ENCODE data around the gene CNGA4.

DNA sequence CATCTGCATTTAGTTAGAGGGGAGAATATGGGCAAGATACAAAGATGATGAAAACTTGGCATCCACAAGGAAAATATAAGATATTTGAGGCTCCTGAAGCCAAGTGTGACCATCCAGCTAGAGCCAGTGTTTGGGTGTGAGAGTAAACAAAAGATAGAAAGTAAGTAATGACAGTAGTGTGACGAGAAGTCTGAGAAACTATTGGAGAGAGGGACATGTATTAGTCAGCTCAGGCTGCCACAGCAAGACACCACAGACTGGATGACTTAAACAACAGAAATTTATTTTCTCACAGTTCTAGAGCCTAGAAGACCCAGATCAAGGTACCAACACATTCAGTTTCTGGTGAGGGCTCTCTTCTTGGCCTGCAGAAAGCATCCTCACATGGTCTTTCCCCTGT lies 14.3 kb downstream of the CNGA4 start:
- TF ChIP-seq EZH2 (IDR thresholded peaks at IDR 0.05) (no peak), POLR2AphosphoS5 (IDR thresholded peaks at IDR 0.05; ENCODE audit: borderline replicate concordance, low read depth, low read length) (no peak)
